GM03348 (cell line): Measurements from ENCODE around the gene KDM7A.
A peak's percentile ranks its signal among the peaks of the same experiment; 100 is the strongest.
"Not testable (repeated sequence)": the region's sequence is repeated elsewhere in the genome, so short reads cannot be mapped to it uniquely, and the experiment has no call there.

Experiments used
- DNase-seq: peaks from one replicate; pipeline ENCODE4 v3.0.0; 2012; ENCODE audit warnings: low spot score

Gene KDM7A

DNA sequence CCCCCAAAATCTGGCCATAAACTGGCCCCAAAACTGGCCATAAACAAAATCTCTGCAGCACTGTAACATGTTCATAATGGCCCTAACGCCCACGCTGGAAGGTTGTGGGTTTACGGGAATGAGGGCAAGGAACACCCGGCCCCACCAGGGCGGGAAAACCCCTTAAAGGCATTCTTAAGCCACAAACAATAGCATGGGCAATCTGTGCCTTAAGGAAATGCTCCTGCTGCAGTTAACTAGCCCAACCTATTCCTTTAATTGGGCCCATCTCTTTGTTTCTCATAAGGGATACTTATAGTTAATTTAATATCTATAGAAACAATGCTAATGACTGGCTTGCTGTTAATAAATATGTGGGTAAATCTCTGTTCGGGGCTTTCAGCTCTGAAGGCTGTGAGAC lies 26.2 kb upstream of the KDM7A start:
- not testable (repeated sequence) for DNase-seq

DNA sequence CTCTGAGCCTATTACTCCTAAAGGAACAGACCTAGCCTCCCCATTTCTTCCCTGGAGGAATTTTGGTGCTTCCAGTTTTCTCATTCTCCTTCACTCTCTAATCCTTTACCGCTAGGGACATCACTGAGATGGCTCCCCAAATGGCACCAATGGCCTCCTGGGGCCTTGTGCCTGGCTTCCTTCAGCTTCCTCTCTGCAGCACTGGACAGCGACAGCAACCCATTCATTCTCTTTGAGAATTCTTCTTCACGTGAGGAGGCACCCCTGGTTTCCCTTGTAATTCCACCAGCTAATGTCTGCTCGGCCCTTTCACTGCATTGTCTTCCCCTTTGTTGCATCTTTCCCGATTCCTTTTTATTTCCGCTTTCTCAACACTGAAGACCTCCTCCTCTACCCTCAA lies 24.6 kb upstream of the KDM7A start:
- DNase-seq = no peak

DNA sequence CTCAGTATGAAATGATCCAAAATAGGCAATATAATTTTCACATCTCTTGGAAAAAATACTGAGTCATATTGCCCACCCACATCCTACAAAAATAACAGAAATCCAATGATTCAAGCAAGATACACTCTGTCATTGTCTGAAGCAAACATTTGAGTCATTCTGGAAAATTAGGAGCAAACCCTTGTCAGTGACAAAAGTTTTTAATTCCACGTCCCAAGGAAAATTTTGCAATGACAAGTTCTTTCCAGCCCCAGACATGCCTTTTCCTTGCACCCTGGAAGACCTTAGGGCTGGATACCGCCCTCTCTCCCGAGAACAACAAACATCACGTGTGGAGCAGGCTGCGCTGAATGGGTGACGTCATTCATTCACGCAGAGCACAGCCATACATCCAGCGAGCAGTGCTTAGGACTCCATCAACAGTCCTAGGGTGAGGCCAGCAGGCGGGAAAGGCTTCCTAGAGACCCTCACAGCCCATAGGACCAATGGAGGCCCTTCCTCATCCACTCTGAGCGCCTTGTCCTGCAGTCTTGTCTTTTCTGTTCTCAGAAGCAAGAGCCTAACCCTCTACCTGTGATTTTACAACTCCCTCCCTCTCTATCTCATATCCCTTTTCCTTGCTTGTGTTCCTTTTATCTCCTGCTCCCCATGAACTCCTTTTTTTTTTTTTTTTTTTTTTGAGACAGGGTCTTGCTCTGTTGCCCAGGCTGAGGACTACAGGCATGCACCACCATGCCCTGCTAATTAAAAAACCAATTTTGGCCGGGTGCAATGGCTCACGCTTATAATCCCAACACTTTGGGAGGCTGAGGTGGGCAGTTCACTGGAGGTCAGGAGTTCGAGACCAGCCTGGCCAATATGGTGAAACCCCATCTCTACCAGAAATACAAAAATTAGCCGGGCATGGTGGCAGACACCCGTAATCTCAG lies 23.5 kb upstream of the KDM7A start:
- DNase-seq = peak; percentile 72

- DNase-seq = no peak
Observed at GRCh38 chr7:140197938-140198337, 21.2 kb upstream of the KDM7A start.

- DNase-seq = no peak
Observed at GRCh38 chr7:140197218-140197890, 20.6 kb upstream of the KDM7A start.

GRCh38 chr7:140196361-140197217 lies 19.8 kb upstream of the KDM7A start:
- peak; percentile 29 for DNase-seq

GRCh38 chr7:140195859-140196258 lies 19.1 kb upstream of the KDM7A start:
- no peak for DNase-seq

DNA sequence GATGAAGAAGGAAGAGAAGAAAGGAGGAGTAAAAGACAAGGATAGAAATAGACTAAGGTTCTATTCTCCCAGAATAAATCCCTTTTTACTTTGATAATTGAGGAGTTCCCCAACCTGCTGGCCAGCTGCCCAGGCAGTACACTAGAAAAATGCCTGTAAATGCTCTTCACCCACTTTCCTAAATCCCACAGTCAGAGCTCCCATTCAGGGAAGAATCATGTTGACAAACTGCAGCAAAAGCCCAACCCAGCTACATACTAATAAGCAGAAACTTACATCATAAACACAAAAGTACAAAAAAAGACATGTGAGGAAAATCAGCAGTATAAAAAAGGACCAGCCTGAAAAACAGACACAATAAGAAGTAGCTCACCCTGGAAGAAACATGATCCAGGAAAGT lies 15.8 kb upstream of the KDM7A start:
- DNase-seq = no peak

DNA sequence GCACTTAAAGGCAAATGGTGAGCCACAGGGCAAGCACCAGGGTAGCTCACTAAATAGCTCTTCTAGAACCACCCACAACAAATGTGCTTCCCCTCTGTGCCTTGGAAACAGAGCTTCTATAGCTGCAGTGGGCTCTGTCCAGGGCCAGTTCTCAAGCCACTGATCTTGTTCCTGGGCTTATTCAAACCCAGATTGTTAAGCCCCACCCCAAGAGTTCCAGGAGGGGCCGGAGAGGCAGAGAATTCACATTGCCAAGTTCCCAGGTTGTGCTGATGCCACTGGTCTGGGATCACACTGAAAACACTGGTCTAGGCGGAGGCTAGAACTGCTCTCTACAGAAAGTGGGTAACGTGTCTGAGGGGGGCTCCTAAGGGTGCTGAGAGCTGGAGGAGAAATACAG lies 15.4 kb upstream of the KDM7A start:
- no peak for DNase-seq

GRCh38 chr7:140190588-140190987 lies 13.8 kb upstream of the KDM7A start:
- no peak for DNase-seq

GRCh38 chr7:140189917-140190316 lies 13.1 kb upstream of the KDM7A start:
- no peak for DNase-seq

GRCh38 chr7:140182917-140183316 lies 6.1 kb upstream of the KDM7A start:
- no peak for DNase-seq

DNA sequence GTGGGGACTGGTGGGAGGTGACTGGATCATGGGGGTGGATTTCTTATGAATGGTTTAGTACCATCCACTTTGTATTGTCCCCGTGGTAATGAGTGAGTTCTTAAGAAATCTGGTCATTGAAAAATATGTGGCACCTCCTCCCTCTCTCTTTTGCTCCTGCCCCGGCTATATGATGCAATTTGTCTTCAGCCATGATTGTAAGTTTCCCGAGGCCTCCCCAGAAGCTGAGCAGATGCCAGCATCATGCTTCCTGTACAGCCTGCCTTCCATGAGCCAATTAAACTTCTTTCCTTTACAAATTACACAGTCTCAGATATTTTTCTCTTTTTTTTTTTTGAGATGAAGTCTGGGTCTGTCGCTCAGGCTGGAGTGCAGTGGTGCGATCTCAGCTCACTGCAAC lies 2.6 kb upstream of the KDM7A start:
- DNase-seq = no peak

GRCh38 chr7:140176122-140176701 lies 571 bp downstream of the KDM7A start:
- DNase-seq = peak; percentile 41

- peak; percentile 79 for DNase-seq
Observed at GRCh38 chr7:140175221-140176121, 1.3 kb downstream of the KDM7A start.

DNA sequence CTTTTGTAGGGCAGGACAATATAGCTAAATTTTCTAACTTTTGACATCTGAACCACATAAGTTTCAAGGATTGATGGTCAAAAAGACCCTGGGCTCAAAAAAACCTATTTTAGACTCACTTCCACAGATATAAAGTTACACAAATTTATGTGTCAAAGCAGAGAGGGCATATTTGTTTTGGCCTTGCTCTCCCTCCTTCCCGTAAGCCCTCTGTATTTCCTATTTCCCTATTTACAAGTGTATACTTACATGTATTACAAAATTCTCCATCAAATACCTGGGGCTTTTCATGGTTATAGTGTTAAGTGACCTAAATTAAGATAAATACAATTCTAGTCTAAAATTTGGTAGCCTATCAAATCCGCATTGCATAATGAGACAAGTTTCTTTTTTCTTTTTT lies 2.6 kb downstream of the KDM7A start:
- DNase-seq = no peak

DNA sequence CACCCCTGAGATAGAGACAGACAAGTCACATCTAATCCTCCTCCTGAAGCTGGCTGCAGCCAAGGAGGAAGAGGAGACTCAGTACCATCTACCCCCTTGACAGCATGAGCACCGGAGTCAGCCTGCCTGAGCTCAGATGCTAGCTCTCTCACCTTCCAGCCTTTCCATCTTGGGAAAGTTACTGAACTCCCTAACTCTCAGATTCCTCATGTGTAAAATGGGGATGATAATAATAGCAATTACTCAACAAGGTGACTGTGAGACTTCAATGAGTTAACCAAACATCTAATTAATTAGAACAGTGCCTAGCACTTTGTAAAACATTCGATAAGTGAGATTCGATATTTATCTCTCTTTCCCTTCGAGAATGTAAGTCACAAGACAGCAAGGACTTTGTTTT lies 6.4 kb downstream of the KDM7A start:
- no peak for DNase-seq

- no peak for DNase-seq
Observed at GRCh38 chr7:140168816-140169215, 8.0 kb downstream of the KDM7A start.

DNA sequence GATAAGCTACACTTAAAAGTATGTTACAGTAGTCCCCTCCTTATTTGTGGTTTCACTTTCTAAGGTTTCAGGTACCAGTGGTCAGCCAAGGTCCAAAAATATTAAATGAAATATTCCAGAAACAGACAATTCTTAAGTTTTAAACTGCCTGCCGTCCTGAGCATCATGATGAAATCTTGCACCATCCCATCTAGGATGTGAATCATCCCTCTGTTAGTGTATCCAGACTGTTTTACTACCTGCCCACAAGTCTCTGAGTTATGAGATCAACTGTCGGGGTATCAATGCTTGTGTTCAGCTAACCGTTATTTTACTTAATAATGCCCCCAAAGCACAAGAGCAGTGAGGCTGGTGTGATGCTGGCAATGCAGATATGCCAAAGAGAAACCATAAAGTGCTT lies 11.4 kb downstream of the KDM7A start:
- peak; percentile 60 for DNase-seq

- not testable (repeated sequence) for DNase-seq
Observed at GRCh38 chr7:140162081-140162480, 14.7 kb downstream of the KDM7A start.

DNA sequence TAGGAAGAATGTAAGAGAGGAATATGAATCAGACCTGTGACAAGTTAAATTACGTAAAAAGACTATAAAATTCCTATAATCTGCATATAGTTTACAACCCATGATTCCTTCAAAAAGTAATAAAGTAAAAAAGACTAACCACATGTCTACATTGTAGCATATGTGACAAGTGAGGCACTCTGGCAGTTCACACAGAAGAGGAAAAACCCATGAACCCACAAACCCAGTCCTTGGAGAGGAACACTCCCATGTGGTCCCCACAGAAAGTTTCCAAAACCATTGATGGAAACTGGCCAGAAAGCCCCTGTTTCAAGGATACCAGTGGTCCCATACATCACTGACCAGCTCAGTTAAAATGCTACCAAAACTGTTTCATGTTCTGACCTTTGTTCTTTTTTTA lies 15.7 kb downstream of the KDM7A start:
- DNase-seq = no peak
